ENCODE data around the gene RBM11.

RBM11 gene

GRCh38 chr21:14271641-14272040 lies 55.7 kb downstream of the RBM11 start:
- no peak for DNase-seq

DNA sequence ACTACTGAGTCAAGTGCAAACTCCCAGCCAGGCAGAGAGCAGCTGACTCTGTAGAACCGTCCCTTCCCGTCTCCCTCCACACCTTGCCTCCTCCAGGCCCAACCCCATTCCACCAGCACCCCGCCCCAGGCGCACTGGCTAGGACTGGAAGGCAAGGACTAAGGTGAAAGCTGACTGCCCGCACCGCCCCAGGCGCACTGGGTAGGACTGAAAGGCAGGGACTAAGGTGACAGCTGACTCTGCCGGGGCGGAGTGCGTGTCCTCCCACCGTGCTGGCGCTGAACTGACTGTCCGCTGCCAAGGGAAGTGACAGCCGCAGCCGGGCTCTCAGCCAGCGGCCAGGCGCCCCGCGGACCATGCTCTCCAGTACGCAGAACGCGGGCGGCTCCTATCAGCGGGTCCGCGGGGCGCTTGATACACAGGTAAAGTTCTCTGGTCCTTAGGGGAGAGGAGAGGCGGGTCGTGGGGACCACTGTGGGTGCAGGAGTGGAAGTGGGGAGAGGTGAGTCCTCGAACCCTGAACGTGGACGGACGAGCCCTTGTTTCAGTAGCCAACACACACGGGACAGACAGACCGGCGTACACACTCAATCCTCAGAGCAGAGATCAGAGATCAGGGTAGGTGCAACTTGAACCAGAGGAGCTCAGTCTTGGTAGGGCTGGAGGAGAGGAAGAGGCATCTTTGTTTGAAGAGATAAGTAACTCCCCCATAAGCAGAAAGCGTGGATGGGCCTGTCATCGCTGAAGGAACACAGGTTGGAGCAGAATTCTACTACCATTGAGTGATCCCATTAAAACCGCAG lies 58.0 kb downstream of the RBM11 start:
- peak; percentile 3 to 7 for DNase-seq

DNA sequence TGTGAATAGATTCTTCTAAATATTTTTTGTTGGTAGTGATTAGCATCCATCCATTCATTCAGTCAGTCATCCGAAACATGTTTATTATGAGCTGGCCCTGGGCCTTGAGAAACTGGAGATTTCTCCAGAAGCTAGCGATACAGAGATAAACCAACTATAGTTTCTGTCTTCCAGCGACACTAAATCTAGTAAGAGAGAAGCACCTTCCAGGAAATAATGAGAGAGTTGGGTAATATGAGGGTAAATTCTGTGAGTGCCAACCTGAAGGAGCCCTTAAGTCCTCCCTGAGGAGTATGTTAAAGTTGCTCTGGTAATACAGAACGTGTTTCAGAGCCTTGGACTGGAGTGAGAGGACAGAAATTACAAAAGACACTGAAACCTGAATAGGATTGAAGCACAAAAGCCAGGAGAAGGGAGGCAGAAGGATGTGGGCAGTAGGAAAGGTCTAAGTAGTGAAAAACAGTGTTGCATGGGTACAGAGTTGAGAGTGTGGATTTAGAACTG lies 59.8 kb downstream of the RBM11 start:
- DNase-seq: no peak
